Common myeloid progenitor, CD34-positive (primary cell): Measurements from ENCODE around the gene ATG2A.
A peak's percentile ranks its signal among the peaks of the same experiment; 100 is the strongest.

ENCODE experiments used
- CTCF ChIA-PET: fragments of 350-600 bp; sonication (Branson Sonifier 250); formaldehyde crosslinking; loops from one replicate; lab custom pipeline; 2021; ENCODE audit warnings: antibody characterized with exemption; lab: Charles Lee
- POLR2A ChIA-PET: fragments of 350-600 bp; sonication (Branson Sonifier 250); formaldehyde crosslinking; loops from one replicate; lab custom pipeline; 2021; ENCODE audit warnings: antibody characterized with exemption; lab: Charles Lee
- DNase-seq, 3 donors: peaks; one replicate each; pipeline versions ENCODE4 v3.0.0 to v3.0.0-alpha.2; 2013
- H3K27ac ChIP-seq, 2 experiments: 1 replicate in 1 of 2; 2 replicates in 1 of 2; pipeline ENCODE4 v1.7.0; 2013; ENCODE audit warnings: inconsistent platforms in 2 of 2, low read length in 2 of 2, mild to moderate bottlenecking in 2 of 2, low read depth in 1 of 2, moderate library complexity in 1 of 2; ENCODE audit not compliant: severe bottlenecking in 2 of 2, insufficient read depth in 1 of 2, poor library complexity in 1 of 2
- H3K27me3 ChIP-seq, 5 experiments: replicated peaks in 2 of 5; 1 replicate in 3 of 5; 2 replicates in 2 of 5; pipeline versions ENCODE4 v1.6.1 to v1.7.0; 2013; ENCODE audit warnings: low read length in 4 of 5, mild to moderate bottlenecking in 2 of 5, moderate library complexity in 2 of 5, inconsistent platforms in 1 of 5; ENCODE audit not compliant: insufficient read depth in 5 of 5, control insufficient read depth in 4 of 5
- H3K36me3 ChIP-seq, 4 experiments: 1 replicate in 2 of 4; 2 replicates in 2 of 4; pipeline versions ENCODE4 v1.6.1 to v1.7.0; 2013; ENCODE audit warnings: low read length in 3 of 4, control low read depth in 1 of 4, mild to moderate bottlenecking in 1 of 4; ENCODE audit not compliant: control insufficient read depth in 4 of 4, insufficient read depth in 4 of 4
- H3K4me1 ChIP-seq, 4 experiments: 1 replicate in 3 of 4; 2 replicates in 1 of 4; pipeline versions ENCODE4 v1.6.1 to v1.7.1; 2013; ENCODE audit warnings: low read length in 3 of 4, mild to moderate bottlenecking in 3 of 4, control low read depth in 1 of 4, inconsistent platforms in 1 of 4, moderate library complexity in 1 of 4; ENCODE audit not compliant: control insufficient read depth in 4 of 4, insufficient read depth in 4 of 4; ENCODE audit errors: control extremely low read depth in 1 of 4
- H3K4me3 ChIP-seq, 7 experiments: 1 replicate in 4 of 7; 2 replicates in 3 of 7; pipeline versions ENCODE4 v1.5.1 to v1.7.0; 2013; ENCODE audit warnings: mild to moderate bottlenecking in 7 of 7, low read length in 6 of 7, moderate library complexity in 6 of 7, inconsistent platforms in 2 of 7, low read depth in 2 of 7, control low read depth in 1 of 7; ENCODE audit not compliant: insufficient read depth in 4 of 7, control insufficient read depth in 1 of 7; ENCODE audit errors: extremely low read depth in 1 of 7
- H3K9me3 ChIP-seq, 5 experiments: 1 replicate in 4 of 5; 2 replicates in 1 of 5; pipeline versions ENCODE4 v1.6.1 to v1.7.1; 2013; ENCODE audit warnings: low read length in 4 of 5, mild to moderate bottlenecking in 2 of 5, inconsistent platforms in 1 of 5, low read depth in 1 of 5, moderate library complexity in 1 of 5; ENCODE audit not compliant: control insufficient read depth in 4 of 5, insufficient read depth in 2 of 5; ENCODE audit errors: control extremely low read depth in 1 of 5
- WGBS: methylation state at CpG from one replicate; pipeline ENCODE4 v1.1.5; 2013; ENCODE audit not compliant: insufficient coverage; 5-methylcytosine and 5-hydroxymethylcytosine counted together

Gene ATG2A

DNA sequence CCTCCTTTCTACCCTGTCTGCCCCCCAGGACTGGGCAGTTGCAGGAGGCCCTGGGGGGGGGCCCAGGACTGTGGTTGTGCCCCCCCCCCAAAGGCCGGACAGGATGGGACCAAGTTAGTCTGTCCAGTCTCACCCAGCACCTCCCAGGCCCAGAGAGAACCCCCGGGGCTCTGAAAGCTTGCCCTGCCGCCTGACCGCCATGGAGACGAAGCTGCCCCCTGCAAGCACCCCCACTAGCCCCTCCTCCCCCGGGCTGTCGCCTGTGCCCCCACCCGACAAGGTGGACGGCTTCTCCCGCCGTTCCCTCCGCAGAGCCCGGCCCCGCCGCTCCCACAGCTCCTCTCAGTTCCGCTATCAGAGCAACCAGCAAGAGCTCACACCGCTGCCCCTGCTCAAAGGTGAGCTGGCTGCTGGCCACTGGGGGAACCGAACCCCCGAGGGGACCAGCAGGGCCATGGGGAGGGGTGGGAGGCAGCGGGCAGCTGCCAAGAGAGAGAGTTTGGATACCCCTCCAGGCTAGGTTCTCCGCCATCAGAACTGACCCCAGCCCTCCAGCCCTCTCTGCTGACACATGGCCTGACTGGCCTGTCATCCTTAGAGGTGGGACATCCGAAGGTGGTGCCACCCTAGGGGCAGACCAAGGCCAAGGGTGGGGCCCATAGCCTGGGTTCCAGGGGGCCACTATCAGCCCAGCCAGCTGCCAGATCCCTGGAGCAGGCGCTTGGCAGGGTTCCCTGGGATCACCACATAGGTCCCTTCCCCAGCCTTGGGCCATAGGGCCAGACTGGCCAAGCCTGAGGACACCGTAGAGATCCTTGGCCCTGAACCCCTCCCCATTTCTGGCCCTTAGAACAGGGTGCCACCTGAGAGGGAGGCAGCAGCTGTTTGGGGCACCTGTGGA, 8.8 kb upstream of the ATG2A start:
- Histone ChIP-seq H3K27me3 (no peaks in the 10 kb centered on the region), H3K4me3 (peak overlapping the region in 3 of 7 experiments; percentile 77 to 86 (median 78)), H3K4me1 (peaks cover 0 to 27% (median 15%) of the 10 kb centered on the region in 4 experiments), H3K9me3 (no peaks in the 10 kb centered on the region), H3K27ac (no peak overlapping the region), H3K36me3 (peaks cover 0 to 4% (median 2%) of the 10 kb centered on the region in 4 experiments)
- DNase-seq, result no peak
- ChIA-PET POLR2A (no interaction called here), CTCF (no interaction called here)
- WGBS, result 94% methylated on average over 14 of the region's 24 CpGs

DNA sequence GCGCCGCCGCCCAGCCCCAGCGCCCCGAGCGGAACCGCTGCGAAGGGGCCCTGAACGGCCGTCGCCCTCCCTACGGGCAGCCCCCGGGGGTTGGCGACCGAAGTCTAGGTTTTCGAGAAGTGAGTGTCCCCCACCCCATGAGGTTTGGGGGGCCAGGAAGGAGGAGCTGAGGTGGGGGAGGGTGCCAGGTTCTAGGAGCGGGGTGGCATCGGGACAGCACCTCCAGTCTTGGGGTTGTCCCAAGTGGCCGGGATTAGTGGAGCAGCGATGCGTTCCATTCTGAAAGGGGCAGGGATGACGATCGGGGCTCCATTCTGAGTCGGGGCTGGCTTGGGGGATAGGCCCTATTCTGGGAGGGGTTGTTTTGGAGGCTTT, 7.9 kb upstream of the ATG2A start:
- ChIA-PET POLR2A (no interaction called here), CTCF (no interaction called here)
- peak in 1 of 3 donors; percentile 12 for DNase-seq
- Histone ChIP-seq H3K4me3 (peak overlapping the region; percentile 52 to 92 (median 78)), H3K27me3 (no peaks in the 10 kb centered on the region), H3K4me1 (peaks cover 0 to 27% (median 15%) of the 10 kb centered on the region in 4 experiments), H3K9me3 (no peaks in the 10 kb centered on the region), H3K27ac (peak overlapping the region in 1 of 2 experiments; percentile 88), H3K36me3 (peaks cover 0 to 2% (median under 1%) of the 10 kb centered on the region in 4 experiments)
- 2% methylated on average over 14 of the region's 24 CpGs for WGBS

DNA sequence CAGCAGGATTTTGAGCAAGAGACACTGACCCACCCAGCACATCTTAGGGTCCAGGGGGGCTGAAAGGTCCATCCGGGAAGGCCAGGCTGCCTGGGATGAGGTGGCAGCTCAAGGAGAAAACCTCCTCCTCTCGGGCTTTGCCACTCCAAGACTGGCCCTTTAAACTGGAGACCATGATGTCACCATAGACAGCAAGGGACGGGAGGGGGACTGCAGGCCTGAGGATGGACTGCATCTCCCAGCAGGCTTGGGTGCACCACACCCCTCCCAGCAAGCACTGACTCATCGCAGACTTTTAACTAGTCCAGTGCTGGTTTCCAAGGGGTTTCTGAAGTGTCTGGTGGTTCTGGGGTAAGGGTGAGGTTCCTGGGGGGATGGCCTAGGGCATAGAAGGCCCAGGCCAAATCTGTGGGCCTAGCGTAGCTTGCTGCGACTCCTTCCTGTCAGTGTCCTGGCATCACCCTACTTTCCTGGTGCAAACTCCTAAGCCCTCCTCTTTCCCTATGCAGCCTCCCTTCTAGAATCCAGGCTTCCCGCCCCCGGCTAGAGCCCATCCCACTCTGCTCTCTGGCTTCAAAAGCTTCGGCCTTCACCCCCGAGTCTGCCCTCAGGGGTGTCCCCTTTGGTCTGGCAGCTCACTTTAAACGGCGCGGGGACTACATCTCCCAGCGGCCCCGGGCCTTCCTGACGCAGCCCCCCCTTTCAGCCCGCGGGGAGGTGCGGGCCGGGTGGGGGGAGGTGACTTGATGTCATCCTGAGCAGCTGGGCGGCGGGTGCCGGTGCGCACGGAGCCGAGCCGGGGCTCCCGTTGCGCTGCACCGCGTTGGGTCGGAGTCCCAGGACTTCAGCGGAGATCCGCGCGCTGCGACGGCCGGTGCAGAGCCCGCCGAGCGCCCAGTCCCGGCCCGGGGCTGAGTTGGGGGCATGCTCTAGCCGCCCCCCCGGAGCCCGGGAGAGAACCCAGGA, 7.2 kb upstream of the ATG2A start, which contains the start of gene PPP2R5B:
PPP2R5B (plus strand) TSS at position 746 of the 966 bp plus-strand sequence. CDS start 1,046 bp downstream, outside the sequence.
- no peaks in the 10 kb centered on the region for H3K9me3 ChIP-seq
- CTCF ChIA-PET, result interaction anchor here (1.0 kb wide), 1 partner anchor 73 kb away, joined by 3 read pairs; the partner anchor contains the start of gene BATF2
- DNase-seq, result peak; percentile 88 to 97 (median 96)
- POLR2A ChIA-PET, result interaction anchor here (0.6 to 0.9 kb wide), 2 partner anchors 74 to 93 kb away, joined by 3 to 4 read pairs; no protein-coding TSS in a partner anchor
- peaks cover 0 to 2% (median under 1%) of the 10 kb centered on the region in 4 experiments for H3K36me3 ChIP-seq
- H3K27me3 ChIP-seq, result no peaks in the 10 kb centered on the region
- H3K4me3 ChIP-seq, result peak within 1 kb of the TSS; percentile 52 to 92 (median 78)
- WGBS, result 2% methylated on average over 32 of the region's 47 CpGs
- peaks cover 0 to 27% (median 18%) of the 10 kb centered on the region in 4 experiments for H3K4me1 ChIP-seq
- H3K27ac ChIP-seq, result peak within 1 kb of the TSS; percentile 28 to 88

DNA sequence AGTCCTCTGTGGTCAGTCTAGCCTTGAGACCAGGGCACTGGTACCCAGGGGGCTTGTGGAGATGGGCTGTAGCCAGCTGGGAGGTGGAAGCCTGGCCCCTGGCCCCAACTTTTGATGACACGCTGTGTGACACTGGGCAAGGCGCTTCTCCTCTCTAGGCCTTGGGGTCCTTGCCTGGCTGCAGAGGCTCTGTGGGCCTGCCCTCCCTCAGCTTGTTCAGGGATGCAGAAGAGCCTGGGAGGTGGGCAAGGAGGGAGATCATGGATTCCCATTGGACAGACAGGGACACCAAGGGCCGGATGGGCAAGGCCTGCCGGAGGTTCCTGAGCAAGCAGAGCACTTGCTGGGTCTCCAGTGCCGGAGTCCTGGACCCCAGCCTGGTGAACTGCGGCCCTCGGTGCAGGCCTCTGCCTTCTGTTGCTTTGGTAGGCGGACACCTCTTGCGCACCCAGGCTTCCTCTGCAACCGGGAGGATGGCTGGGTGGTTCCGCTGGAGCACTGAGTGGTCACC, 6.2 kb upstream of the ATG2A start:
- no peaks in the 10 kb centered on the region for H3K27me3 ChIP-seq
- no peaks in the 10 kb centered on the region for H3K9me3 ChIP-seq
- ChIA-PET CTCF (interaction anchor here (0.6 kb wide), 1 partner anchor 141 kb away, joined by 3 read pairs; no protein-coding TSS in a partner anchor), POLR2A (interaction anchor here (0.6 to 0.9 kb wide), 2 partner anchors 75 to 94 kb away, joined by 3 to 4 read pairs; no protein-coding TSS in a partner anchor)
- H3K4me1 ChIP-seq, result peaks cover 0 to 37% (median 24%) of the 10 kb centered on the region in 4 experiments
- H3K4me3 ChIP-seq, result peak overlapping the region in 1 of 7 experiments; percentile 86
- H3K27ac ChIP-seq, result no peak overlapping the region
- no peak for DNase-seq
- WGBS, result 94% methylated on average over 10 of the region's 11 CpGs
- peaks cover 0 to 2% (median 0%) of the 10 kb centered on the region in 4 experiments for H3K36me3 ChIP-seq

DNA sequence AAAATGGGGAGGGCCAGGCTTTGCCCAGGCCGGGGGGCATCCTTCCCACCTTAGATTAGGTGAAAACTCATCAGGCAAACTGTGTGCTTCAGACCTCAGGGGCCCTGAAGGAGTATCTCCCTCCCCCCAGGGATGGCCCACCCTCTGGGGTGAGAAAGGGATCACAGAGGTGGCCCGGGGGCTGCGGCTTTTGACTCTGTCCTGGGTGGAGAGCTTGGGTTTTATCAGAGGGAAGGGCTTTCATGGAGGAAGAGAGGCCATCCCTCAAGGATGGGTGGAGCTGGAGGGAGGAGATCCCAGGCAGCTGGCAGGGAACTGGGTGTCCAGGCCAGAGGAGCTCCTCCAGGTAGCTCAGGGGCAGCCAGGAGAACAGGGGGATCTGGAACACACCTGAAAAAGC, 4.4 kb upstream of the ATG2A start:
- CTCF ChIA-PET, result interaction anchor here (1.4 kb wide), 1 partner anchor 75 kb away, joined by 5 read pairs; the partner anchor contains the start of gene BATF2
- H3K4me1 ChIP-seq, result peaks cover 6 to 46% (median 34%) of the 10 kb centered on the region in 4 experiments

DNA sequence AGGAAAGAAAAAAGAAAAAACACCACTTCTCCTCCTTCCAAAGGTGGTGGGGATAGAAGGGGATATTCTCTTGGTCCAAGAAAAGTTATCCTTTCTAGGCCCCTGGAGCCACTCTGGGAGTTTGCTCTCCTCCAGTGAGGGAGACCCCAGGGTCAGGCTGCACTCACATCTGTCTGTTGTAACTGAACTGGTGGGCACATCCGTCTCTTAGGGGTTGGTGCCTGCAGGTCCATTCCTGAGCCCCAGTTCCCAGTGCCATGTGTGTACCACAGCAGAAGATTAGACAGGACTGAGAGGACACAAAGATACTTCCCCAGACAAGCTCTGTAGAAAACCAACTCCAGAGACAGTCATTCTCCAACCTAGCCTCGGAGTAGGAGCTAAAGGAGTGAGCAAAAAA, 3.1 kb upstream of the ATG2A start:
- Histone ChIP-seq H3K36me3 (no peaks in the 10 kb centered on the region), H3K4me1 (peaks cover 6 to 53% (median 39%) of the 10 kb centered on the region in 4 experiments), H3K9me3 (no peaks in the 10 kb centered on the region), H3K27ac (no peak overlapping the region), H3K27me3 (no peaks in the 10 kb centered on the region), H3K4me3 (no peak overlapping the region)
- POLR2A ChIA-PET, result interaction anchor here (0.6 kb wide), 2 partner anchors 245 to 578 kb away, joined by 3 read pairs; partner anchors contain the start of gene MALAT1
- WGBS, result 100% methylated on average over 1 of the region's 2 CpGs
- CTCF ChIA-PET, result interaction anchor here (0.8 kb wide), 1 partner anchor 32 kb away, joined by 3 read pairs; no protein-coding TSS in a partner anchor
- no peak for DNase-seq

More for the DNA sequence above, 4.4 kb upstream of the ATG2A start:
- Histone ChIP-seq H3K4me3 (no peak overlapping the region), H3K9me3 (no peaks in the 10 kb centered on the region), H3K27me3 (no peaks in the 10 kb centered on the region), H3K27ac (no peak overlapping the region), H3K36me3 (no peaks in the 10 kb centered on the region)
- 90% methylated on average over 2 of the region's 3 CpGs for WGBS
- POLR2A ChIA-PET, result no interaction called here
- DNase-seq, result no peak
